Measurements from ENCODE around the gene RUSF1.
"Not testable (repeated sequence)": the region's sequence is repeated elsewhere in the genome, so short reads cannot be mapped to it uniquely, and the experiment has no call there.

RUSF1 gene

GRCh38 chr16:31485571-31485970 lies 22.6 kb downstream of the RUSF1 start:
- DNase-seq = no peak

- no peak for DNase-seq
These were observed 23.6 kb downstream of the RUSF1 start for GRCh38 chr16:31484491-31485171.

- DNase-seq = not testable (repeated sequence)
These were observed 24.1 kb downstream of the RUSF1 start for GRCh38 chr16:31484048-31484447.

GRCh38 chr16:31483081-31483480 lies 25.1 kb downstream of the RUSF1 start, which contains the start of gene SLC5A2:
TSS of gene SLC5A2 (plus strand) at chr16:31483123. CDS start at chr16:31483137, 14 bp downstream.
- DNase-seq = no peak

GRCh38 chr16:31480851-31481536 lies 27.2 kb downstream of the RUSF1 start:
- DNase-seq = no peak

- DNase-seq = no peak
These were observed 28.4 kb downstream of the RUSF1 start for GRCh38 chr16:31479751-31480150.

- no peak for DNase-seq
These were observed 29.2 kb downstream of the RUSF1 start for GRCh38 chr16:31478956-31479355.

- no peak for DNase-seq
These were observed 30.7 kb downstream of the RUSF1 start for GRCh38 chr16:31477220-31478216.

GRCh38 chr16:31476303-31477219 lies 31.6 kb downstream of the RUSF1 start:
- DNase-seq = no peak

GRCh38 chr16:31475946-31476302 lies 32.3 kb downstream of the RUSF1 start:
- DNase-seq = no peak

- DNase-seq = no peak
These were observed 33.1 kb downstream of the RUSF1 start for GRCh38 chr16:31474773-31475738.

GRCh38 chr16:31474173-31474714 lies 33.9 kb downstream of the RUSF1 start:
- no peak for DNase-seq

GRCh38 chr16:31473264-31473984 lies 34.8 kb downstream of the RUSF1 start:
- no peak for DNase-seq

- peak; percentile 89 for DNase-seq
These were observed 35.4 kb downstream of the RUSF1 start for GRCh38 chr16:31472709-31473203.

GRCh38 chr16:31471875-31472708 lies 36.1 kb downstream of the RUSF1 start, which contains the start of gene TGFB1I1:
TSS of gene TGFB1I1 (plus strand) at chr16:31472152. CDS start at chr16:31472189, 37 bp downstream.
- peak; percentile 65 for DNase-seq

- DNase-seq = no peak
These were observed 36.8 kb downstream of the RUSF1 start for GRCh38 chr16:31471241-31471874.

- no peak for DNase-seq
These were observed 37.6 kb downstream of the RUSF1 start for GRCh38 chr16:31470615-31471014.

GRCh38 chr16:31467858-31468257 lies 40.3 kb downstream of the RUSF1 start:
- no peak for DNase-seq

All from NCI-H146 (cell line).